ENCODE measurements around the gene CLEC16A.

DNA sequence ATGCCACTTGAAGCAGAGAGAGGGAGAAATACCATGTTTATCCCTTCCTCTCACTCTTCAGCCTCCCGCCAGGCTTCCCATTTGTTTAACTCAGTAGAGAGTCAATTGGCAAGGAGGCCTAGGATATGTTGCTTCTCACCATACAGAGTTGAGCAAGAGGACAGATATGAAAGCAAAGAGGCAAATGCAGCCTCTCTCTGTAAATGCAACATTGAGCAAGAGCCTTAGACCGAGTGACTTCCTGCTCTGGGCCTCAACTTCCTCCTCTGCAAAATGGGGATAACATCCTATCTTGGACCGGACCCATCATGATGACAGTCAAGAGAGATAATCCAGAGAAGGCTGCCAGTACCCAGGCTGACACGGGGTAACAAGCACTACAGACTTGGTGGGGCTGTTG is 274.8 kb downstream of the CLEC16A start:
- no peak for TF ChIP-seq POLR2A (IDR thresholded peaks at IDR 0.05)
- TF ChIP-seq, protein P1, sequence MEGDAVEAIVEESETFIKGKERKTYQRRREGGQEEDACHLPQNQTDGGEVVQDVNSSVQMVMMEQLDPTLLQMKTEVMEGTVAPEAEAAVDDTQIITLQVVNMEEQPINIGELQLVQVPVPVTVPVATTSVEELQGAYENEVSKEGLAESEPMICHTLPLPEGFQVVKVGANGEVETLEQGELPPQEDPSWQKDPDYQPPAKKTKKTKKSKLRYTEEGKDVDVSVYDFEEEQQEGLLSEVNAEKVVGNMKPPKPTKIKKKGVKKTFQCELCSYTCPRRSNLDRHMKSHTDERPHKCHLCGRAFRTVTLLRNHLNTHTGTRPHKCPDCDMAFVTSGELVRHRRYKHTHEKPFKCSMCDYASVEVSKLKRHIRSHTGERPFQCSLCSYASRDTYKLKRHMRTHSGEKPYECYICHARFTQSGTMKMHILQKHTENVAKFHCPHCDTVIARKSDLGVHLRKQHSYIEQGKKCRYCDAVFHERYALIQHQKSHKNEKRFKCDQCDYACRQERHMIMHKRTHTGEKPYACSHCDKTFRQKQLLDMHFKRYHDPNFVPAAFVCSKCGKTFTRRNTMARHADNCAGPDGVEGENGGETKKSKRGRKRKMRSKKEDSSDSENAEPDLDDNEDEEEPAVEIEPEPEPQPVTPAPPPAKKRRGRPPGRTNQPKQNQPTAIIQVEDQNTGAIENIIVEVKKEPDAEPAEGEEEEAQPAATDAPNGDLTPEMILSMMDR (IDR thresholded peaks at IDR 0.05), result no peak
